WTC11 (cell line): ENCODE data around the gene ZMIZ1. TPM values are rescaled to one million over a fixed set of nuclear protein-coding genes. Genes with fewer than 3 reads are reported as not detected.

ENCODE experiments used
- ATAC-seq: fragments of 200-7000 bp; cut with Tn5 transposase; 2 replicates; pipeline ENCODE4 v1.10.0; 2021; ENCODE audit warnings: mild to moderate bottlenecking, moderate library complexity
- CTCF ChIA-PET: fragments of 300-600 bp; sonication (Branson Sonifier 250); formaldehyde crosslinking; loops from one replicate; lab custom pipeline; 2021; ENCODE audit warnings: antibody characterized with exemption; lab: Charles Lee
- POLR2A ChIA-PET: fragments of 350-600 bp; sonication (Branson Sonifier 250); formaldehyde crosslinking; loops from one replicate; lab custom pipeline; 2021; ENCODE audit warnings: antibody characterized with exemption; lab: Charles Lee
- DNase-seq: peaks from one replicate; pipeline ENCODE4 v3.0.0; 2021; ENCODE audit warnings: low spot score
- H3K27ac Mint-ChIP-seq: 2 replicates; pipeline ENCODE4 v1.8.0; 2021; ENCODE audit warnings: mixed read lengths
- H3K27me3 Mint-ChIP-seq: 2 replicates; pipeline ENCODE4 v1.8.0; 2021; ENCODE audit warnings: low read depth, mild to moderate bottlenecking, moderate library complexity, mixed read lengths
- H3K36me3 Mint-ChIP-seq: 2 replicates; pipeline ENCODE4 v1.8.0; 2021; ENCODE audit warnings: mixed read lengths
- H3K4me1 Mint-ChIP-seq: 2 replicates; pipeline ENCODE4 v1.8.0; 2022; ENCODE audit warnings: mixed read lengths
- H3K4me3 Mint-ChIP-seq: 2 replicates; pipeline ENCODE4 v1.8.0; 2021; ENCODE audit warnings: mild to moderate bottlenecking, moderate library complexity, mixed read lengths
- H3K9me3 Mint-ChIP-seq: 2 replicates; pipeline ENCODE4 v1.8.0; 2021; ENCODE audit warnings: mixed read lengths
- ATF6 ChIP-seq: sonication (generic); formaldehyde crosslinking; IDR thresholded peaks from 2 replicates; pipeline ENCODE4 v1.8.1; 2023; ENCODE audit warnings: mild to moderate bottlenecking, missing genetic modification reagents
- CTCF ChIP-seq: fragments of 200-600 bp; IDR thresholded peaks from 2 replicates; pipeline ENCODE4 v1.8.0; 2022; ENCODE audit warnings: antibody characterized with exemption
- ELF4 ChIP-seq: sonication (generic); formaldehyde crosslinking; IDR thresholded peaks from 2 replicates; pipeline ENCODE4 v1.8.1; 2022; ENCODE audit warnings: low read depth, mild to moderate bottlenecking, moderate library complexity, missing genetic modification reagents
- IRF2 ChIP-seq: sonication (generic); formaldehyde crosslinking; IDR thresholded peaks from 2 replicates; pipeline ENCODE4 v1.8.0; 2022; ENCODE audit warnings: low read depth, missing genetic modification reagents, borderline replicate concordance
- JAZF1 ChIP-seq: fragments of 250-450 bp; sonication (Bioruptor Pico); IDR thresholded peaks from 2 replicates; pipeline ENCODE4 v1.9.0; 2021; ENCODE audit warnings: moderate library complexity, mild to moderate bottlenecking, inconsistent platforms
- NR3C1 ChIP-seq: sonication (generic); formaldehyde crosslinking; conservative IDR thresholded peaks from 2 replicates; pipeline ENCODE4 v1.8.1; 2023; ENCODE audit warnings: low read depth, mild to moderate bottlenecking, missing genetic modification reagents
- SOX15 ChIP-seq: fragments of 250-450 bp; sonication (Bioruptor Pico); IDR thresholded peaks from 2 replicates; pipeline ENCODE4 v1.9.0; 2021; ENCODE audit warnings: mild to moderate bottlenecking
- total RNA-seq: library from RNA; stranded (reverse); gene quantifications from 3 replicates; pipeline ENCODE4 v1.2.3, GENCODE V29; 2021
- TF ChIP-seq, protein P1 (sequence below): fragments of 250-450 bp; sonication (Bioruptor Pico); IDR thresholded peaks from 2 replicates; pipeline ENCODE4 v1.9.0; 2021; ENCODE audit warnings: mild to moderate bottlenecking
- TF ChIP-seq, protein P2 (sequence below): sonication (generic); formaldehyde crosslinking; IDR thresholded peaks from 2 replicates; pipeline ENCODE4 v1.8.1; 2022; ENCODE audit warnings: mild to moderate bottlenecking, missing genetic modification reagents, moderate library complexity, borderline replicate concordance
- TF ChIP-seq, protein P3 (sequence below): sonication (generic); formaldehyde crosslinking; conservative IDR thresholded peaks from 2 replicates; pipeline ENCODE4 v1.8.1; 2023; ENCODE audit warnings: mild to moderate bottlenecking, low read depth, missing genetic modification reagents, moderate library complexity

Gene ZMIZ1
- total RNA-seq, 1 experiment from 2014 or later: 44.4 TPM

DNA sequence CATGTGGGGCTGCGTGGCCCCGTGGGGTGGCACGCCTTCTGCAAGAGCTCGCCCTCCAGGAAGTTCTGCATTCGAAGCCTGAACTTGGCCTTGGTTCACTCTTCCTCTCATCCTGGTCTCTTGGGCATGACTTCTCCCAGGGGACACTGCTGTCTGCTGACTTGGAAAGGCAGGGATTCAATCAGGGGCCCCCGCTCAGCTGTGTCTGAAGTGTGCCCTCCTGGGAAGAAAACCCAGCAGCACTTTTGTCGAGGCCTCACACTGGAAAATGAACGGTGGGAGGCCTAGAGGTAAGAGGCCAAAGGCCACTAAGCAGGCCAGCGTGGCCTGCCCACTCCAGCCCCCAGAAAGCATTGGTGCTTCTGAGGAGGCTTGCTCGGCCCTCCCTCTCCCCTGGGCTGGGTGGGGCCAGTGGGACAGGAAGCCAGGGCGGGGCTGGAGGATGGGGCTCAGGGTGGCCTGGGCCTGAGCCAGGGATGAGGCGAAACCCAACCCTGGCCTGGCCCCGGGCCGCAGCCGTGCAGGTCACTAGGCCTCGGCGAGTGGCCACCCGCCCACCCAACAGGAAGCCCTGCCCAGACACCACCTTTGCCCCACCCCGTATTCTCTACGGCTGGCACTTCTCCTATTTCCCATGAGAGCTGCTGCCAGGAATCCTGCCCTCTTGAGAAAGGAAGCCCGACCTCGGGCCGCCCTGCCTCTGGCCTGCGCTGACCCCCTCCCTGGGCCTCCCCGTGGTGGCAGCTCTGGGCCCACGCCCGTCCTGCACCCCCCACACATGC, 81.1 kb downstream of the ZMIZ1 start:
- H3K27me3 Mint-ChIP-seq: no peaks in the 10 kb centered on the region
- DNase-seq: peak; percentile 36
- no peaks in the 10 kb centered on the region for H3K36me3 Mint-ChIP-seq
- H3K9me3 Mint-ChIP-seq: no peaks in the 10 kb centered on the region
- CTCF ChIA-PET: interaction anchor here (0.9 to 3.3 kb wide), 5 partner anchors 9 to 45 kb away, joined by 3 to 15 read pairs (median 4); no protein-coding TSS in a partner anchor
- ATAC-seq: peak; percentile 55
- POLR2A ChIA-PET: interaction anchor here (0.7 kb wide), 1 partner anchor 903 kb away, joined by 5 read pairs; no protein-coding TSS in a partner anchor
- peaks cover 15% of the 10 kb centered on the region for H3K4me1 Mint-ChIP-seq
- no peak for TF ChIP-seq IRF2 (CRISPR knock-in tag)
- TF ChIP-seq, protein P1, sequence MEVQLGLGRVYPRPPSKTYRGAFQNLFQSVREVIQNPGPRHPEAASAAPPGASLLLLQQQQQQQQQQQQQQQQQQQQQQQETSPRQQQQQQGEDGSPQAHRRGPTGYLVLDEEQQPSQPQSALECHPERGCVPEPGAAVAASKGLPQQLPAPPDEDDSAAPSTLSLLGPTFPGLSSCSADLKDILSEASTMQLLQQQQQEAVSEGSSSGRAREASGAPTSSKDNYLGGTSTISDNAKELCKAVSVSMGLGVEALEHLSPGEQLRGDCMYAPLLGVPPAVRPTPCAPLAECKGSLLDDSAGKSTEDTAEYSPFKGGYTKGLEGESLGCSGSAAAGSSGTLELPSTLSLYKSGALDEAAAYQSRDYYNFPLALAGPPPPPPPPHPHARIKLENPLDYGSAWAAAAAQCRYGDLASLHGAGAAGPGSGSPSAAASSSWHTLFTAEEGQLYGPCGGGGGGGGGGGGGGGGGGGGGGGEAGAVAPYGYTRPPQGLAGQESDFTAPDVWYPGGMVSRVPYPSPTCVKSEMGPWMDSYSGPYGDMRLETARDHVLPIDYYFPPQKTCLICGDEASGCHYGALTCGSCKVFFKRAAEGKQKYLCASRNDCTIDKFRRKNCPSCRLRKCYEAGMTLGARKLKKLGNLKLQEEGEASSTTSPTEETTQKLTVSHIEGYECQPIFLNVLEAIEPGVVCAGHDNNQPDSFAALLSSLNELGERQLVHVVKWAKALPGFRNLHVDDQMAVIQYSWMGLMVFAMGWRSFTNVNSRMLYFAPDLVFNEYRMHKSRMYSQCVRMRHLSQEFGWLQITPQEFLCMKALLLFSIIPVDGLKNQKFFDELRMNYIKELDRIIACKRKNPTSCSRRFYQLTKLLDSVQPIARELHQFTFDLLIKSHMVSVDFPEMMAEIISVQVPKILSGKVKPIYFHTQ (CRISPR knock-in tag): no peak
- no peak overlapping the region for H3K4me3 Mint-ChIP-seq
- H3K27ac Mint-ChIP-seq: 0 out of 2 replicates have a peak overlapping the region, but pooled peaks have one; percentile 93

DNA sequence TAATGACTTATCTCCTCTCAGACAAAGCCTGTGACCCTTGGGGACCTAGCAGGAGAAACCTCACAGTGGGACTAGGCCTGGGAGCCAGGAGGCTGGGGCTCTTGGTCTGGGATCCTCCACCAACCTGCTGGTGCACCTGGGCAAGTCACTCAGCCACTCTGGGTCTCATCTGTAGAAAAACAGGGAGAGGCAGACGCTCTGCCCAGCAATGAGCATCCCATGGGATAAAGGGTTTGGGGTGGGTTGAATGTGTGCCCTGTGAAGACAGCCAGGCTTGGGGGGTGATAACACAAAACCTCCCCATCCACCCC, 81.6 kb downstream of the ZMIZ1 start:
- peaks cover 15% of the 10 kb centered on the region for H3K4me1 Mint-ChIP-seq
- POLR2A ChIA-PET: no interaction called here

More for the DNA sequence above, 81.6 kb downstream of the ZMIZ1 start:
- H3K4me3 Mint-ChIP-seq: no peak overlapping the region
- H3K36me3 Mint-ChIP-seq: no peaks in the 10 kb centered on the region
- H3K27ac Mint-ChIP-seq: peak overlapping the region; percentile 93
- CTCF ChIA-PET: interaction anchor here (1.6 to 3.3 kb wide), 2 partner anchors 9 to 45 kb away, joined by 4 to 15 read pairs; no protein-coding TSS in a partner anchor
- DNase-seq (no peak), ATAC-seq (no peak)
- H3K9me3 Mint-ChIP-seq: no peaks in the 10 kb centered on the region
- no peaks in the 10 kb centered on the region for H3K27me3 Mint-ChIP-seq
- no peak for TF ChIP-seq ATF6 (CRISPR knock-in tag)
- TF ChIP-seq ELF4 (CRISPR knock-in tag): no peak
- TF ChIP-seq, protein P2, sequence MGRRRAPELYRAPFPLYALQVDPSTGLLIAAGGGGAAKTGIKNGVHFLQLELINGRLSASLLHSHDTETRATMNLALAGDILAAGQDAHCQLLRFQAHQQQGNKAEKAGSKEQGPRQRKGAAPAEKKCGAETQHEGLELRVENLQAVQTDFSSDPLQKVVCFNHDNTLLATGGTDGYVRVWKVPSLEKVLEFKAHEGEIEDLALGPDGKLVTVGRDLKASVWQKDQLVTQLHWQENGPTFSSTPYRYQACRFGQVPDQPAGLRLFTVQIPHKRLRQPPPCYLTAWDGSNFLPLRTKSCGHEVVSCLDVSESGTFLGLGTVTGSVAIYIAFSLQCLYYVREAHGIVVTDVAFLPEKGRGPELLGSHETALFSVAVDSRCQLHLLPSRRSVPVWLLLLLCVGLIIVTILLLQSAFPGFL: no peak
- TF ChIP-seq JAZF1 (CRISPR knock-in tag): no peak
- TF ChIP-seq NR3C1 (CRISPR knock-in tag): no peak
- TF ChIP-seq CTCF: no peak
- TF ChIP-seq SOX15: no peak
- TF ChIP-seq, protein P3, sequence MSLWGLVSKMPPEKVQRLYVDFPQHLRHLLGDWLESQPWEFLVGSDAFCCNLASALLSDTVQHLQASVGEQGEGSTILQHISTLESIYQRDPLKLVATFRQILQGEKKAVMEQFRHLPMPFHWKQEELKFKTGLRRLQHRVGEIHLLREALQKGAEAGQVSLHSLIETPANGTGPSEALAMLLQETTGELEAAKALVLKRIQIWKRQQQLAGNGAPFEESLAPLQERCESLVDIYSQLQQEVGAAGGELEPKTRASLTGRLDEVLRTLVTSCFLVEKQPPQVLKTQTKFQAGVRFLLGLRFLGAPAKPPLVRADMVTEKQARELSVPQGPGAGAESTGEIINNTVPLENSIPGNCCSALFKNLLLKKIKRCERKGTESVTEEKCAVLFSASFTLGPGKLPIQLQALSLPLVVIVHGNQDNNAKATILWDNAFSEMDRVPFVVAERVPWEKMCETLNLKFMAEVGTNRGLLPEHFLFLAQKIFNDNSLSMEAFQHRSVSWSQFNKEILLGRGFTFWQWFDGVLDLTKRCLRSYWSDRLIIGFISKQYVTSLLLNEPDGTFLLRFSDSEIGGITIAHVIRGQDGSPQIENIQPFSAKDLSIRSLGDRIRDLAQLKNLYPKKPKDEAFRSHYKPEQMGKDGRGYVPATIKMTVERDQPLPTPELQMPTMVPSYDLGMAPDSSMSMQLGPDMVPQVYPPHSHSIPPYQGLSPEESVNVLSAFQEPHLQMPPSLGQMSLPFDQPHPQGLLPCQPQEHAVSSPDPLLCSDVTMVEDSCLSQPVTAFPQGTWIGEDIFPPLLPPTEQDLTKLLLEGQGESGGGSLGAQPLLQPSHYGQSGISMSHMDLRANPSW: no peak
- TF ChIP-seq, all 79 proteins: peak for 0
